ENCODE data around the gene CASQ1.

DNA sequence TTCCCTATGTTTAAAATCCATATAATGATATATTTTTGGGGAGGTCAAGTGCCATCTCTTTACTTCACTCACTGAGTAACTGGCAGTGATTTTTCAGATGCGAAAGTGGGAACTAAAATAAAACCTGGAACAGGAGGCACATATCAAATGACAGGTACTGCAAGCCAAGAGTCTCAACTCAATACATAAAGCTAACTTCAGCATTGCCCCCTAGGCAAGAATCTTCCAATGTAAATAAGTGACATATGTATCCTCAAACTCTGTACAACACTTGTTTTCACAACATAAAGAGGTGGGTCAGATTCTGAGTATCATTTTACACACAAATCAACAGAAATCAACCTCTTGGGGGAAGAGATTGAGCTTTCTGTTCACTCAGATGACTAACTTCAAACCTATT lies 53.8 kb downstream of the CASQ1 start:
- TF ChIP-seq POLR2A (IDR thresholded peaks at IDR 0.05; ENCODE audit: low read depth, low read length) (no peak), TAF1 (IDR thresholded peaks at IDR 0.05; ENCODE audit: borderline replicate concordance, low read depth, low read length) (no peak), POLR2AphosphoS5 (IDR thresholded peaks at IDR 0.05; ENCODE audit: low read depth, low read length) (no peak)

Data from GM12892 (cell line).